Tibial nerve (tissue), 4 donors: ENCODE measurements around the gene LAMB3. TPM values are rescaled to one million over a fixed set of nuclear protein-coding genes. Genes with fewer than 3 reads are reported as not detected.

ENCODE experiments used
- DNase-seq, 2 donors: peaks; one replicate each; pipeline ENCODE4 v3.0.0-alpha.2; 2019; ENCODE audit warnings: low spot score in 2 of 2
- H3K27ac ChIP-seq, 4 donors: fragments of 200-600 bp; sonication (generic) in 3 of 4; one replicate each; pipeline ENCODE4 v1.5.1; 2017 to 2019; ENCODE audit warnings: mild to moderate bottlenecking in 1 of 4
- H3K27me3 ChIP-seq, 2 donors: fragments of 200-600 bp; sonication (generic) in 1 of 2; one replicate each; pipeline versions ENCODE4 v1.5.1 to v1.6.0; 2017 to 2019
- H3K36me3 ChIP-seq, 3 donors: fragments of 200-600 bp; sonication (generic); one replicate each; pipeline ENCODE4 v1.5.1; 2018 to 2019
- H3K4me1 ChIP-seq, 4 donors: fragments of 200-600 bp; sonication (generic) in 3 of 4; one replicate each; pipeline ENCODE4 v1.5.1; 2017 to 2019
- H3K4me3 ChIP-seq, 4 donors: fragments of 200-600 bp; sonication (generic) in 3 of 4; one replicate each; pipeline ENCODE4 v1.5.1; 2017 to 2019; ENCODE audit warnings: mild to moderate bottlenecking in 1 of 4, moderate library complexity in 1 of 4
- H3K9me3 ChIP-seq, 4 donors: fragments of 200-600 bp; sonication (generic) in 3 of 4; one replicate each; pipeline ENCODE4 v1.5.1; 2017 to 2019
- EP300 ChIP-seq, 2 donors: sonication (generic); formaldehyde crosslinking; IDR thresholded peaks; one replicate each; pipeline ENCODE4 v1.6.1; 2017; ENCODE audit warnings: antibody characterized with exemption in 2 of 2, mild to moderate bottlenecking in 1 of 2
- POLR2A ChIP-seq, 2 donors: fragments of 450-650 bp; IDR thresholded peaks; one replicate each; pipeline ENCODE4 v1.6.1; 2017; ENCODE audit warnings: antibody characterized with exemption in 2 of 2, mild to moderate bottlenecking in 2 of 2, moderate library complexity in 2 of 2
- WGBS, 2 donors: methylation state at CpG; one replicate each; pipeline ENCODE4 v1.1.5; 2018; 5-methylcytosine and 5-hydroxymethylcytosine counted together
- total RNA-seq, 4 donors: library from RNA; depleted of rRNA; stranded (reverse); fragments of >200 nt; gene quantifications; one replicate each; pipeline ENCODE4 v1.1.0, GENCODE V29; 2016
- TF ChIP-seq, protein P1 (sequence below), 5 experiments: fragments of 200-600 bp in 3 of 5; fragments of 450-650 bp in 2 of 5; sonication (generic) in 3 of 5; IDR thresholded peaks; one replicate each; pipeline ENCODE4 v1.5.1; 2016 to 2019; ENCODE audit warnings: antibody characterized with exemption in 5 of 5, mild to moderate bottlenecking in 3 of 5, moderate library complexity in 2 of 5

LAMB3 gene
- total RNA-seq, 4 donors from 2014 or later = 2.5 to 22.8 (median 4.2) TPM

DNA sequence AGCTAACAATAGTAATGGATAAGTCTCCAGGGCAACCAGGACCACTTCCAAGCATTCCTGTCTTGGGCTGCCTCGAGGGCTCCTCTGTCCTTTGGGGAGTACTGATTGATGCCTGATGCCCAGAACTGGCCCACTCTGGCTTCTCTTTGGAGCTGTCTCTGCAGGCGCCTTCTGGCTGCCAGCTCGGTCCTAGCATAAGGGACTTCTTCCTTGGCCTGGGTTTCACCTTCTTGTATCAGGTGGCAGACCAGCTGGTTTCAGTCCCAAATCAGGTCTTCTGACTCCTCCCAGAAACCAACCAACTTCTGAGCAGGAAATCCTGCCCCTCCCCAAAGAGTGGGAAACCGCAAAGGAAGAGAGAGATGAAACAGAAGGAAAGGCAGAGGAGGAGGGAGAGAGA, 33.6 kb upstream of the LAMB3 start:
- WGBS, 2 donors = 75 to 88% methylated on average over 4 of the region's 4 CpGs
- no peak overlapping the region for H3K27ac ChIP-seq
- TF ChIP-seq POLR2A (IDR thresholded peaks at IDR 0.05) (no peak), EP300 (IDR thresholded peaks at IDR 0.05) (no peak)
- TF ChIP-seq, protein P1, sequence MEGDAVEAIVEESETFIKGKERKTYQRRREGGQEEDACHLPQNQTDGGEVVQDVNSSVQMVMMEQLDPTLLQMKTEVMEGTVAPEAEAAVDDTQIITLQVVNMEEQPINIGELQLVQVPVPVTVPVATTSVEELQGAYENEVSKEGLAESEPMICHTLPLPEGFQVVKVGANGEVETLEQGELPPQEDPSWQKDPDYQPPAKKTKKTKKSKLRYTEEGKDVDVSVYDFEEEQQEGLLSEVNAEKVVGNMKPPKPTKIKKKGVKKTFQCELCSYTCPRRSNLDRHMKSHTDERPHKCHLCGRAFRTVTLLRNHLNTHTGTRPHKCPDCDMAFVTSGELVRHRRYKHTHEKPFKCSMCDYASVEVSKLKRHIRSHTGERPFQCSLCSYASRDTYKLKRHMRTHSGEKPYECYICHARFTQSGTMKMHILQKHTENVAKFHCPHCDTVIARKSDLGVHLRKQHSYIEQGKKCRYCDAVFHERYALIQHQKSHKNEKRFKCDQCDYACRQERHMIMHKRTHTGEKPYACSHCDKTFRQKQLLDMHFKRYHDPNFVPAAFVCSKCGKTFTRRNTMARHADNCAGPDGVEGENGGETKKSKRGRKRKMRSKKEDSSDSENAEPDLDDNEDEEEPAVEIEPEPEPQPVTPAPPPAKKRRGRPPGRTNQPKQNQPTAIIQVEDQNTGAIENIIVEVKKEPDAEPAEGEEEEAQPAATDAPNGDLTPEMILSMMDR (IDR thresholded peaks at IDR 0.05) = no peak

DNA sequence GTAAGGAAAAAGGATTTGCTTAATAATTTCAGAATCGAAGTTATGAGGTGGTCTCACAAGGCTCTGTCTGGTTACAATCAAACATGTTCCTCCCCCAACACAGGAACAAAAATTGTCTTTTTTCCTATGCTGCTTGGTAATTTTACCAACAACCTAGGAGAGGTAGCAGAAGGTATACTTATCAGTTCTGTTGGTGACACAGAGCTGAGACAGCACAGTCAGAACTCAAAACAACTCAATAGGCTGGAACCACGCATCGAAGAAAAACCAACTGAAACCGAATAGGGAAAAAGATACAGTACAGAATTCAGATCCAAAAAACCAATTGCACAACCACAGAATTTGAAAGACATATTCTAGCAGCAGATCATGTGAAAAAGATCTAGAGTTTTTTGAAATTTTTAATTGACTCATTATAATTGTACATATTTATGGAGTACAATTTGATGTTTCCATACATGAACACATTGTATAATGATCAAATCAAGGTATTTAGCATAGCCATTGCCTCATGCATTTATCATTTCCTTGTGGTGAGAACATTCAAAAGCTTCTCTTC, 26.8 kb upstream of the LAMB3 start:
- no peak overlapping the region for H3K4me3 ChIP-seq
- 86 to 95% methylated on average over 4 of the region's 4 CpGs for WGBS, 2 donors

More for the DNA sequence above, 33.6 kb upstream of the LAMB3 start:
- Histone ChIP-seq H3K4me1 (peaks cover 0 to 5% (median 0%) of the 10 kb centered on the region in 4 donors), H3K9me3 (no peaks in the 10 kb centered on the region), H3K36me3 (no peaks in the 10 kb centered on the region), H3K27me3 (no peaks in the 10 kb centered on the region), H3K4me3 (no peak overlapping the region)
- DNase-seq = no peak

GRCh38 chr1:209675565-209676154, 23.4 kb upstream of the LAMB3 start:
- peaks cover 0 to 33% (median 7%) of the 10 kb centered on the region in 4 donors for H3K4me1 ChIP-seq
- peak overlapping the region; percentile 24 to 53 (median 34) for H3K4me3 ChIP-seq
- H3K27ac ChIP-seq = peak overlapping the region in 1 of 4 donors; percentile 32
- no peak for TF ChIP-seq EP300 (IDR thresholded peaks at IDR 0.05)
- TF ChIP-seq, protein P1 (IDR thresholded peaks at IDR 0.05) = no peak
- no peak for TF ChIP-seq POLR2A (IDR thresholded peaks at IDR 0.05)
- H3K36me3 ChIP-seq = no peaks in the 10 kb centered on the region
- peaks cover 0 to 12% of the 10 kb centered on the region in 2 donors for H3K27me3 ChIP-seq
- DNase-seq = peak in 1 of 2 donors; percentile 10
- WGBS, 2 donors = 3 to 6% methylated on average over 20 to 33 of the region's 34 CpGs
- H3K9me3 ChIP-seq = peaks cover 0 to 3% (median 0%) of the 10 kb centered on the region in 4 donors

More for the DNA sequence above, 26.8 kb upstream of the LAMB3 start:
- Histone ChIP-seq H3K27me3 (peaks cover 0 to 12% of the 10 kb centered on the region in 2 donors), H3K27ac (no peak overlapping the region), H3K9me3 (no peaks in the 10 kb centered on the region), H3K4me1 (peaks cover 0 to 24% (median 4%) of the 10 kb centered on the region in 4 donors), H3K36me3 (no peaks in the 10 kb centered on the region)
- DNase-seq = no peak
- TF ChIP-seq, protein P1 (IDR thresholded peaks at IDR 0.05) = no peak
- TF ChIP-seq POLR2A (IDR thresholded peaks at IDR 0.05) (no peak), EP300 (IDR thresholded peaks at IDR 0.05) (no peak)

DNA sequence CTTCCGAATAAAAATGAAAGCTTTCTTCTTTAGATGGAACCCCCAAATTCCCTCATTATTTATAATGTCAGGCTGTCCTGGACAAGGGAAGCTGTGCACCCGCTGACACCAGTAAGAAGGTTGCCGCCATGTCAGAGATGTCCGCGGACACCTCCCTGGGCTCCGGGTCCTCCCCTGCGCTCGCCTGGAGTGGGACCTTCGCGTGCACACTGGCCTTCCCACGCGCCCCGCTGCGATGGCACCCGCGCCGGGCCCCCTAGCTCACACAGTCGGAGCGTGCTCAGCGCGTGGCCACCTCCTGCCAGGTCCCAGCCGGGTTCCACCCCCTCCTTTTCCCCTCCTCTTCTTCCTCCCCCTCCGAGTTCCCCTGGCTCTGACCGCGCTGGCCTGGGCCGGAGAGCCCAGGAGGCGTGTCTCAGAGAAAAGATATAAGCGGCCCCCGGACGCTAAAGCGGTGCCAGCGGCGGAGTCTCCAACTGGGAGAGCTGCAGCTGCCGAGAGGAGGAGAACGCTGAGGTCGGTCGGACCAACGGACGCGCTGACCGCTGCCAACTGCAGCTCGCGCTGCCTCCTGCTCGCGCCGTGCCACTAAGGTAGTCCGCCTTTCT, 22.8 kb upstream of the LAMB3 start, which contains the start of gene G0S2:
Gene G0S2, plus strand, starts transcription at position 456 of the 608 bp plus-strand sequence. CDS start 273 bp downstream, outside the sequence.
- TF ChIP-seq, protein P1 (IDR thresholded peaks at IDR 0.05) = no peak
- peak in 1 of 2 donors; percentile 10 for TF ChIP-seq EP300 (IDR thresholded peaks at IDR 0.05)
- Histone ChIP-seq H3K4me3 (peak within 1 kb of the TSS; percentile 24 to 53 (median 34)), H3K9me3 (peaks cover 0 to 3% (median 0%) of the 10 kb centered on the region in 4 donors), H3K36me3 (no peaks in the 10 kb centered on the region), H3K27me3 (peaks cover 0 to 12% of the 10 kb centered on the region in 2 donors), H3K27ac (peak within 1 kb of the TSS in 1 of 4 donors; percentile 53), H3K4me1 (peaks cover 0 to 33% (median 7%) of the 10 kb centered on the region in 4 donors)
- peak in 1 of 2 donors; percentile 12 for DNase-seq
- WGBS, 2 donors = 4 to 6% methylated on average over 34 to 42 of the region's 47 CpGs
